ENCODE data around the gene ANKRD50. TPM values are rescaled to one million over a fixed set of nuclear protein-coding genes. Genes with fewer than 3 reads are reported as not detected.

The ANKRD50 gene
- total and polyA plus RNA-seq, 2 of the 13 experiments (the other 11 are each of a cell fraction or from before 2014, with no cell fraction given), result 2.4 to 4.4 TPM

- TF ChIP-seq, protein P1, sequence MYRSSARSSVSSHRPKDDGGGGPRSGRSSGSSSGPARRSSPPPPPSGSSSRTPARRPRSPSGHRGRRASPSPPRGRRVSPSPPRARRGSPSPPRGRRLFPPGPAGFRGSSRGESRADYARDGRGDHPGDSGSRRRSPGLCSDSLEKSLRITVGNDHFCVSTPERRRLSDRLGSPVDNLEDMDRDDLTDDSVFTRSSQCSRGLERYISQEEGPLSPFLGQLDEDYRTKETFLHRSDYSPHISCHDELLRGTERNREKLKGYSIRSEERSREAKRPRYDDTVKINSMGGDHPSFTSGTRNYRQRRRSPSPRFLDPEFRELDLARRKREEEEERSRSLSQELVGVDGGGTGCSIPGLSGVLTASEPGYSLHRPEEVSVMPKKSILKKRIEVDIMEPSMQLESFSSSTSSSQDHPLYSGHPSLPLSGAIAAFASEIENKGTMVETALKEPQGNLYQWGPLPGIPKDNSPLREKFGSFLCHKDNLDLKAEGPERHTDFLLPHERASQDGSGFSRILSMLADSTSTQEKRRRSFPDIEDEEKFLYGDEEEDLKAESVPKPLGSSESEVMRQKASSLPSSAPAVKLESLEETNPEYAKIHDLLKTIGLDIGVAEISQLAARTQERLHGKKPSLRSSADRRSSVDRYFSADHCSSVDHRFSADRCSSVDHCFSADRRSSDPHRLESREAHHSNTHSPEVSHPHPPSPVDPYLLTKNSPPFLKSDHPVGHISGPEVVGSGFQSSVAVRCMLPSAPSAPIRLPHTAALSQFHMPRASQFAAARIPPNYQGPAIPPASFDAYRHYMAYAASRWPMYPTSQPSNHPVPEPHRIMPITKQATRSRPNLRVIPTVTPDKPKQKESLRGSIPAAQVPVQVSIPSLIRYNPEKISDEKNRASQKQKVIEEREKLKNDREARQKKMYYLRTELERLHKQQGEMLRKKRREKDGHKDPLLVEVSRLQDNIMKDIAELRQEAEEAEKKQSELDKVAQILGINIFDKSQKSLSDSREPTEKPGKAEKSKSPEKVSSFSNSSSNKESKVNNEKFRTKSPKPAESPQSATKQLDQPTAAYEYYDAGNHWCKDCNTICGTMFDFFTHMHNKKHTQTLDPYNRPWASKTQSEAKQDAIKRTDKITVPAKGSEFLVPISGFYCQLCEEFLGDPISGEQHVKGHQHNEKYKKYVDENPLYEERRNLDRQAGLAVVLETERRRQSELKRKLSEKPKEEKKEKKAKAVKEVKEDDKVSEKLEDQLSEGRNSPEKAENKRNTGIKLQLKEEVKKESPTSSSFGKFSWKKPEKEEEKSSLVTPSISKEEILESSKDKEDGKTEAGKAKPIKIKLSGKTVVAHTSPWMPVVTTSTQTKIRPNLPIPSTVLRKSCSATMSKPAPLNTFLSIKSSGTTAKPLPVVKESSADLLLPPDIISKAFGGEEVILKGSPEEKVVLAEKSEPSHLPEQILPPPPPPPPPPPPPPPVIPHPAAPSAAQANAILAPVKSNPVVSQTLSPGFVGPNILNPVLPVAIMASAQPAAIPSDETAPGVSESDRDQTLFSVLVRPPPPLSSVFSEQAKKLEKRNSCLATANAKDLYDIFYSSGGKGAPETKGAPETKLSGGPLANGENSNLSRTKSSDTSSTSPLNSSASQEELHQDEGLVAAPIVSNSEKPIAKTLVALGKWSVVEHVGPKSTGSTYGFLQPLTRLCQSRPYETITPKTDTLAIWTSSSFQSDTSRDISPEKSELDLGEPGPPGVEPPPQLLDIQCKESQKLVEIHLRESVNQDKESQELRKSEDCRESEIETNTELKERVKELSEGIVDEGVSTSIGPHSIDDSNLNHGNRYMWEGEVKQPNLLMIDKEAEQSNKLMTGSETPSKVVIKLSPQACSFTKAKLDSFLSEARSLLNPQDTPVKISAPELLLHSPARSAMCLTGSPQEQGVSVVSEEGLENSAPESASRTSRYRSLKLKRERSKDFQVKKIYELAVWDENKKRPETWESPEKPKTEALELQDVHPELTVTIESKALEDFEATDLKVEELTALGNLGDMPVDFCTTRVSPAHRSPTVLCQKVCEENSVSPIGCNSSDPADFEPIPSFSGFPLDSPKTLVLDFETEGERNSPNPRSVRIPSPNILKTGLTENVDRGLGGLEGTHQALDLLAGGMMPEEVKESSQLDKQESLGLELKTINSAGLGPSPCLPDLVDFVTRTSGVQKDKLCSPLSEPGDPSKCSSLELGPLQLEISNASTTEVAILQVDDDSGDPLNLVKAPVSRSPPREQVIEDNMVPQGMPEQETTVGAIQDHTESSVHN (CRISPR knock-in tag; IDR thresholded peaks at IDR 0.05), result no peak
- TF ChIP-seq REPIN1 (CRISPR knock-in tag; IDR thresholded peaks at IDR 0.05; ENCODE audit: borderline replicate concordance, low read depth), result 0 out of 2 replicates have a peak, but pooled peaks have one; percentile 45
- no peak for TF ChIP-seq ZNF414 (CRISPR knock-in tag; IDR thresholded peaks at IDR 0.05)
- TF ChIP-seq ZFP90 (CRISPR knock-in tag; IDR thresholded peaks at IDR 0.05; ENCODE audit: borderline replicate concordance), result no peak
- TF ChIP-seq PRPF4 (IDR thresholded peaks at IDR 0.05; ENCODE audit: low read depth, low read length, poor library complexity, severe bottlenecking), result no peak
- TF ChIP-seq, protein P2, sequence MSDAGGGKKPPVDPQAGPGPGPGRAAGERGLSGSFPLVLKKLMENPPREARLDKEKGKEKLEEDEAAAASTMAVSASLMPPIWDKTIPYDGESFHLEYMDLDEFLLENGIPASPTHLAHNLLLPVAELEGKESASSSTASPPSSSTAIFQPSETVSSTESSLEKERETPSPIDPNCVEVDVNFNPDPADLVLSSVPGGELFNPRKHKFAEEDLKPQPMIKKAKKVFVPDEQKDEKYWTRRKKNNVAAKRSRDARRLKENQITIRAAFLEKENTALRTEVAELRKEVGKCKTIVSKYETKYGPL (CRISPR knock-in tag; IDR thresholded peaks at IDR 0.05), result no peak
- 0 out of 2 replicates have a peak, but pooled peaks have one; percentile 8 for TF ChIP-seq SALL1 (CRISPR knock-in tag; IDR thresholded peaks at IDR 0.05)
- no peak for TF ChIP-seq FOSL1 (CRISPR knock-in tag; IDR thresholded peaks at IDR 0.05; ENCODE audit: borderline replicate concordance)
- TF ChIP-seq KLF15 (CRISPR knock-in tag; IDR thresholded peaks at IDR 0.05; ENCODE audit: borderline replicate concordance), result no peak
- TF ChIP-seq MTA3 (CRISPR knock-in tag; IDR thresholded peaks at IDR 0.05), result no peak
- TF ChIP-seq PAF1 (CRISPR knock-in tag; IDR thresholded peaks at IDR 0.05), result no peak
- TF ChIP-seq ZNF768 (CRISPR knock-in tag; IDR thresholded peaks at IDR 0.05), result no peak
- TF ChIP-seq, protein P3, sequence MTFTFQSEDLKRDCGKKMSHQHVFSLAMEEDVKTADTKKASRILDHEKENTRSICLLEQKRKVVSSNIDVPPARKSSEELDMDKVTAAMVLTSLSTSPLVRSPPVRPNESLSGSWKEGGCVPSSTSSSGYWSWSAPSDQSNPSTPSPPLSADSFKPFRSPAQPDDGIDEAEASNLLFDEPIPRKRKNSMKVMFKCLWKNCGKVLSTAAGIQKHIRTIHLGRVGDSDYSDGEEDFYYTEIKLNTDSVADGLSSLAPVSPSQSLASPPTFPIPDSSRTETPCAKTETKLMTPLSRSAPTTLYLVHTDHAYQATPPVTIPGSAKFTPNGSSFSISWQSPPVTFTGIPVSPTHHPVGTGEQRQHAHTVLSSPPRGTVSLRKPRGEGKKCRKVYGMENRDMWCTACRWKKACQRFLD (CRISPR knock-in tag; IDR thresholded peaks at IDR 0.05; ENCODE audit: borderline replicate concordance), result no peak
- TF ChIP-seq, protein P4, sequence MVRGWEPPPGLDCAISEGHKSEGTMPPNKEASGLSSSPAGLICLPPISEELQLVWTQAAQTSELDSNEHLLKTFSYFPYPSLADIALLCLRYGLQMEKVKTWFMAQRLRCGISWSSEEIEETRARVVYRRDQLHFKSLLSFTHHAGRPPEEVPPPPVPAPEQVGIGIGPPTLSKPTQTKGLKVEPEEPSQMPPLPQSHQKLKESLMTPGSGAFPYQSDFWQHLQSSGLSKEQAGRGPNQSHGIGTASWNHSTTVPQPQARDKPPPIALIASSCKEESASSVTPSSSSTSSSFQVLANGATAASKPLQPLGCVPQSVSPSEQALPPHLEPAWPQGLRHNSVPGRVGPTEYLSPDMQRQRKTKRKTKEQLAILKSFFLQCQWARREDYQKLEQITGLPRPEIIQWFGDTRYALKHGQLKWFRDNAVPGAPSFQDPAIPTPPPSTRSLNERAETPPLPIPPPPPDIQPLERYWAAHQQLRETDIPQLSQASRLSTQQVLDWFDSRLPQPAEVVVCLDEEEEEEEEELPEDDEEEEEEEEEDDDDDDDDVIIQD (CRISPR knock-in tag; IDR thresholded peaks at IDR 0.05; ENCODE audit: low read depth), result no peak
- no peak for TF ChIP-seq ARNT2 (CRISPR knock-in tag; IDR thresholded peaks at IDR 0.05; ENCODE audit: low read depth)
Measured at GRCh38 chr4:124712372-124713184, at the start of gene ANKRD50 (continued).
